ENCODE data around the gene LKAAEAR1. TPM values are rescaled to one million over a fixed set of nuclear protein-coding genes. Genes with fewer than 3 reads are reported as not detected.

LKAAEAR1 gene
- total RNA-seq (2014; rRNA removed; shearing (Covaris generic)) (1.1 TPM in 1 of 2 replicates, not detected in the other), polyA plus RNA-seq (2016; fragmentation: Nextera tagmentation; extraction: Ambion mirVana) (1.8 and 2.4 TPM in 2 replicates)
- long read RNA-seq, partial matches to known transcripts = 0 of 1 reads
- long read RNA-seq, other reads (novel, unspliced or antisense) = 0 of 1 reads

GRCh38 chr20:64083804-64084684 lies at the start of gene LKAAEAR1:
TSS of gene LKAAEAR1 (minus strand) at chr20:64084398. CDS start at chr20:64084219, 179 bp downstream.
- Histone ChIP-seq H3K9me2 (ENCODE audit: insufficient read depth) (no peaks in the 10 kb centered on the region), H4K20me1 (replicated peaks; ENCODE audit: insufficient read depth) (no peaks in the 10 kb centered on the region), H3F3A (replicated peaks; ENCODE audit: low read depth) (0 out of 2 replicates have a peak, but pooled peaks cover 7% of the 10 kb centered on the region), H3K36me3 (ENCODE audit: insufficient read depth) (no peaks in the 10 kb centered on the region), H3K4me2 (peak within 1 kb of the TSS; percentile 90), H3K79me2 (replicated peaks; ENCODE audit: insufficient read depth) (no peaks in the 10 kb centered on the region), H3K4me1 (ENCODE audit: insufficient read depth) (peaks cover 16% of the 10 kb centered on the region; the same call in 1 of the 2 replicates), H3K4me3 (peak within 1 kb of the TSS; percentile 62), H3K27ac (ENCODE audit: low read depth) (no peak within 1 kb of the TSS), H3K27me3 (ENCODE audit: insufficient read depth) (peaks cover 50% of the 10 kb centered on the region), H2AFZ (peak within 1 kb of the TSS; percentile 94)
- Mint-ChIP-seq H3K4me3 (peak within 1 kb of the TSS; percentile 83), H3K36me3 (ENCODE audit: low read depth) (no peaks in the 10 kb centered on the region; the same call in 2 of the 3 replicates), H3K27me3 (ENCODE audit: insufficient read depth, low read depth, poor library complexity) (peaks cover 55% of the 10 kb centered on the region), H3K9me3 (peaks cover 3% of the 10 kb centered on the region; the same call in 1 of the 3 replicates), H3K27ac (peak within 1 kb of the TSS; percentile 68; the same call in 1 of the 2 replicates), H3K4me1 (peaks cover 25% of the 10 kb centered on the region)
- TF ChIP-seq POLR2AphosphoS5 (IDR thresholded peaks at IDR 0.05; ENCODE audit: low read depth) (peak; percentile 56; the same call in 1 of the 2 replicates), STAT1 (IDR thresholded peaks at IDR 0.05; ENCODE audit: unreplicated experiment) (no peak), EZH2 (IDR thresholded peaks at IDR 0.05; ENCODE audit: low read depth, unreplicated experiment) (peak; percentile 59)
- ATAC-seq = peak; percentile 17
- peak; percentile 36 for DNase-seq (ENCODE audit: low spot score)

GRCh38 chr20:64131406-64131805 lies 47.2 kb upstream of the LKAAEAR1 start:
- Histone ChIP-seq H3K4me1 (ENCODE audit: insufficient read depth) (no peaks in the 10 kb centered on the region; the same call in 1 of the 2 replicates), H3F3A (replicated peaks; ENCODE audit: low read depth) (no peaks in the 10 kb centered on the region), H3K27me3 (ENCODE audit: insufficient read depth) (no peaks in the 10 kb centered on the region), H2AFZ (no peak overlapping the region), H3K36me3 (ENCODE audit: insufficient read depth) (no peaks in the 10 kb centered on the region), H3K4me3 (no peak overlapping the region), H3K79me2 (replicated peaks; ENCODE audit: insufficient read depth) (no peaks in the 10 kb centered on the region), H3K27ac (ENCODE audit: low read depth) (no peak overlapping the region), H3K4me2 (no peak overlapping the region), H3K9me2 (ENCODE audit: insufficient read depth) (no peaks in the 10 kb centered on the region), H4K20me1 (replicated peaks; ENCODE audit: insufficient read depth) (no peaks in the 10 kb centered on the region)
- H3K9me3 Mint-ChIP-seq = peaks cover 6% of the 10 kb centered on the region
- H3K4me1 Mint-ChIP-seq = peaks cover 7% of the 10 kb centered on the region; the same call in 2 of the 3 replicates
- H3K27me3 Mint-ChIP-seq (ENCODE audit: insufficient read depth, low read depth, poor library complexity) = peaks cover 2% of the 10 kb centered on the region
- H3K36me3 Mint-ChIP-seq (ENCODE audit: low read depth) = no peaks in the 10 kb centered on the region
- H3K27ac Mint-ChIP-seq = no peak overlapping the region
- no peak for DNase-seq (ENCODE audit: low spot score)
- H3K4me3 Mint-ChIP-seq = no peak overlapping the region
- peak; percentile 60 for ATAC-seq
- no peak for TF ChIP-seq ETS1 (IDR thresholded peaks at IDR 0.05)
- no peak for TF ChIP-seq EZH2phosphoT487 (IDR thresholded peaks at IDR 0.05; ENCODE audit: unreplicated experiment)
- TF ChIP-seq REST (IDR thresholded peaks at IDR 0.05; ENCODE audit: unreplicated experiment) = no peak
- no peak for TF ChIP-seq ZNF462 (CRISPR knock-in tag; IDR thresholded peaks at IDR 0.05)
